Frontal cortex (tissue), 4 donors: ENCODE results near the gene ALDH16A1. TPM values are rescaled to one million over a fixed set of nuclear protein-coding genes. Genes with fewer than 3 reads are reported as not detected.
"Not testable (repeated sequence)": the region's sequence is repeated elsewhere in the genome, so short reads cannot be mapped to it uniquely, and the experiment has no call there.

Experiments
- DNase-seq, 2 donors: peaks; one replicate each; pipeline ENCODE4 v3.0.0; 2012; ENCODE audit warnings: low spot score in 2 of 2
- FAIRE-seq: peaks from 2 replicates; lab custom pipeline; 2012; peaks lifted over from hg19 to GRCh38; lab: Jason Lieb, UNC
- total RNA-seq: library from RNA; depleted of rRNA; stranded (reverse); fragments of >200 nt; gene quantifications from one replicate; pipeline ENCODE4 v1.2.3, GENCODE V29; 2014
- donor health status: control.
- donor health status: control.
- donor health status: control.

The ALDH16A1 gene
- total RNA-seq, 1 donor from 2014 or later = 11.8 TPM

- FAIRE-seq (no peak), DNase-seq (no peak)
These were observed 14.8 kb upstream of the ALDH16A1 start for GRCh38 chr19:49438261-49438660.

GRCh38 chr19:49439836-49440235 is 13.2 kb upstream of the ALDH16A1 start:
- DNase-seq (no peak), FAIRE-seq (no peak)

GRCh38 chr19:49440439-49441209 is 12.4 kb upstream of the ALDH16A1 start:
- no peak for FAIRE-seq
- no peak for DNase-seq

- FAIRE-seq (no peak), DNase-seq (no peak)
These were observed 11.6 kb upstream of the ALDH16A1 start, which contains the start of gene SLC17A7 for GRCh38 chr19:49441210-49441959. Gene SLC17A7, minus strand, starts transcription at chr19:49441527. Its CDS starts 148 bp downstream, at chr19:49441379.

GRCh38 chr19:49441960-49442350 is 11.1 kb upstream of the ALDH16A1 start:
- no peak for DNase-seq
- no peak for FAIRE-seq

GRCh38 chr19:49442354-49442753 is 10.7 kb upstream of the ALDH16A1 start:
- DNase-seq (no peak), FAIRE-seq (no peak)

- FAIRE-seq (no peak), DNase-seq (peak; percentile 64 to 76)
These were observed 10.2 kb upstream of the ALDH16A1 start for GRCh38 chr19:49442771-49443365.

GRCh38 chr19:49443366-49444099 is 9.5 kb upstream of the ALDH16A1 start:
- no peak for FAIRE-seq
- DNase-seq = peak; percentile 90 to 94

GRCh38 chr19:49444100-49444700 is 8.8 kb upstream of the ALDH16A1 start:
- not testable (repeated sequence) for FAIRE-seq, DNase-seq

- FAIRE-seq (no peak), DNase-seq (no peak)
These were observed 7.0 kb upstream of the ALDH16A1 start for GRCh38 chr19:49445997-49446396.

GRCh38 chr19:49447485-49448431 is 5.3 kb upstream of the ALDH16A1 start:
- FAIRE-seq = no peak
- DNase-seq = no peak

- FAIRE-seq = no peak
These were observed 4.6 kb upstream of the ALDH16A1 start for GRCh38 chr19:49448432-49448786.

GRCh38 chr19:49450405-49450804 is 2.6 kb upstream of the ALDH16A1 start:
- FAIRE-seq (no peak), DNase-seq (no peak)

More at GRCh38 chr19:49448432-49448786, 4.6 kb upstream of the ALDH16A1 start:
- DNase-seq = no peak

GRCh38 chr19:49451430-49452181 is 1.4 kb upstream of the ALDH16A1 start, which contains the start of gene PIH1D1:
Gene PIH1D1, minus strand, starts transcription at chr19:49451814. Its CDS starts 240 bp downstream, at chr19:49451574.
- no peak for FAIRE-seq
- DNase-seq = peak; percentile 81 to 90

- FAIRE-seq (no peak), DNase-seq (no peak)
These were observed 774 bp downstream of the ALDH16A1 start for GRCh38 chr19:49453757-49454240.

GRCh38 chr19:49455773-49456172 is 2.7 kb downstream of the ALDH16A1 start:
- FAIRE-seq = no peak

GRCh38 chr19:49456326-49456725 is 3.3 kb downstream of the ALDH16A1 start:
- no peak for FAIRE-seq
- no peak for DNase-seq

More at GRCh38 chr19:49455773-49456172, 2.7 kb downstream of the ALDH16A1 start:
- no peak for DNase-seq

- DNase-seq (no peak), FAIRE-seq (no peak)
These were observed 5.5 kb downstream of the ALDH16A1 start for GRCh38 chr19:49458567-49458903.
